ENCODE measurements around the gene SESN3.
"Not testable (repeated sequence)": the region's sequence is repeated elsewhere in the genome, so short reads cannot be mapped to it uniquely, and the experiment has no call there.

- TF ChIP-seq CTCF, EP300, POLR2AphosphoS5, POLR2A (IDR thresholded peaks at IDR 0.05): not testable (repeated sequence)
These were observed 3.9 kb downstream of the SESN3 start for GRCh38 chr11:95227060-95227459.
